T-helper 9 cell (primary cell): Measurements from ENCODE around the gene SAP30.

ENCODE experiments used
- DNase-seq: peaks from one replicate; pipeline ENCODE4 v3.0.0-alpha.2; 2020

SAP30 gene

DNA sequence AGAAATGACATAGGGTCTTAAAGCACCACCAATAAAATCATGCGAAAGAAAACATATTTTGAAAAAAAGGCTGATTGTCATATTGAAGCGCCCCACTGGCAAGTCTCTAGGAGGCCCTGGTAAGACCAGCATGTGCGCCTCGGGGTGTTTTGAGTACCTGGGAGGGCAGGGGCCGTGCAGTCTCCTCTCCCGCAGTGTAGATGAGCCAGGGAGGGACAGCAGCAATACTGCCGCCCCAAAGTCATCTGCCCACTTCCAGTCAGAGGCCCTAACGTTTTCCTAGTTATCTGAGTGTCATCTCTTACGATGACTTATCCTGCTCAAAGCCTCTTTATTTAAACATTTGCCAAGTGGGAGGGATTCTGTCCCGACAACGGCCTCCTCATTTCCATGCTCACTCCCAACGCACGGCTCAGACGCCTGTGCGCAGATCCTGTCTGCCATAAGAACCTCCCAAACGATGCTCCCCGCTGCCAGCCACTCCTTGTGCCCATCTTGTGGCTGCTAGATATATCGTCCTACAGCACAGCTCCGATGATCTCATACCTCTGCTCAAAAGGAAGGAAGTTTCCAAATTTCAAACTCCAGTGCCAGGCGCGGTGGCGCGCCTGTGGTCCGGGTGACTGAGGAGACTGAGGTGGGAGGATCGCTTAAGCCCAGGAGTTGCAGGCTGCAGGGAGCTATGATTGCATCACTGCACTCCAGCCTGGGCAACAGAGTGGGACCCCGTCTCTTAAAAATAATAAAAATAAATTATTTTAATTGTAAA, 45.3 kb downstream of the SAP30 start:
- no peak for DNase-seq

DNA sequence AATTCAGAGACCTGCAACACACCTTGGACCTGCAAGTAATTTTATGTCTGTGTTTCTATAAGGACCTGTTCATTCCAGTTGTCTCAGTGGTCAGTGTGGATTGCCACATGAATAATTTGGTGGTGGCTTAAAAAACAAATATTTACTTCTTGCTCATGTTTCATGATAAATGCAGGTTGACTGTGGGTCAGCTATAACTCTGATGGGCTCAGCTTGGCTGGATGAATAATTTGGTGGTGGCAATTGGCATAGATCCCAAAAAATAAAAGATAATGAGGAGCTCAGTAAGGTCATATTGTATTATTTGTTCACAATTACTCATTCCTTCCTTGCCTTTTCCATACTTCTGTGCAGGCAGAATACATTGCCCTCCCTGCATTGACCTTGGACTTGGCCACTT, 47.1 kb downstream of the SAP30 start:
- DNase-seq, result no peak

- DNase-seq, result no peak
Measured at GRCh38 chr4:173418639-173419038, 47.9 kb downstream of the SAP30 start.

DNA sequence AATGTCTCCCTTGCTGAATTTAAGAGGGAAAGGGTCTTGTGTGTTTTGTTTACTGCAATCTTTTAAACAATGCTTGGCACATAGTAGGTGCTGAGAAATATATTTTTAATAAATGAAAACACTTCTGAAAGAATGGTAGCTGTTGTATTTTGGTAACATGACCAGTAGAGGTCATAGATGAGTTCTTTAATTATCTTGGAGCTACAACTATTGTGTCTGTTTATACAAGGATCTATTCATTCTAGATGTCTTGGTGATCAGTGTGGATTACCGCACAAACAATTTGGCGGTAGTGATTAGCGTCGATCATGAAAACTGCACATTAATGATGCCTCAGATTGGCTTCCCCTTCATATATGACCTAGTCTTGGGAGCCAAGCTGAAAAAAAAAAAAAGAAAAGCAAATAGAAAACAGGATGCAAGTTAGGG, 49.6 kb downstream of the SAP30 start:
- no peak for DNase-seq

DNA sequence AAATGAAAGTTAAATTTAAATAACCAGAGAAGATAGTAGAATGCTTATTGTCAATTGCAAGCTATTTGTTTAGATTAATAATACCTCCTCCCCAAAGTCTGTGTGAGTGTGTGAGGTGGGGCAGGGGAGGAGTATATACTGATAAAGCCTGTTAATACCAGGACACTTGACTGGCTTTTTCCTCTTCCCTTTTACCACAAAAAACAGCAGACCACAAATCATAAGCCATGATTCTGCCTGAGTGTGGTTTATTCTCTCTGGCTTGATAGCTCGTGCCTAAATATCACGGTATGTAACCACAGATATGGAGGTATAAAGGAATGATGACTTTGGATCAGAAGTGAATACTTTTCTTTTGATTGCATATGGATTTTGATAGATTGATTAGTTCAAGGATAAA, 50.0 kb downstream of the SAP30 start:
- no peak for DNase-seq

DNA sequence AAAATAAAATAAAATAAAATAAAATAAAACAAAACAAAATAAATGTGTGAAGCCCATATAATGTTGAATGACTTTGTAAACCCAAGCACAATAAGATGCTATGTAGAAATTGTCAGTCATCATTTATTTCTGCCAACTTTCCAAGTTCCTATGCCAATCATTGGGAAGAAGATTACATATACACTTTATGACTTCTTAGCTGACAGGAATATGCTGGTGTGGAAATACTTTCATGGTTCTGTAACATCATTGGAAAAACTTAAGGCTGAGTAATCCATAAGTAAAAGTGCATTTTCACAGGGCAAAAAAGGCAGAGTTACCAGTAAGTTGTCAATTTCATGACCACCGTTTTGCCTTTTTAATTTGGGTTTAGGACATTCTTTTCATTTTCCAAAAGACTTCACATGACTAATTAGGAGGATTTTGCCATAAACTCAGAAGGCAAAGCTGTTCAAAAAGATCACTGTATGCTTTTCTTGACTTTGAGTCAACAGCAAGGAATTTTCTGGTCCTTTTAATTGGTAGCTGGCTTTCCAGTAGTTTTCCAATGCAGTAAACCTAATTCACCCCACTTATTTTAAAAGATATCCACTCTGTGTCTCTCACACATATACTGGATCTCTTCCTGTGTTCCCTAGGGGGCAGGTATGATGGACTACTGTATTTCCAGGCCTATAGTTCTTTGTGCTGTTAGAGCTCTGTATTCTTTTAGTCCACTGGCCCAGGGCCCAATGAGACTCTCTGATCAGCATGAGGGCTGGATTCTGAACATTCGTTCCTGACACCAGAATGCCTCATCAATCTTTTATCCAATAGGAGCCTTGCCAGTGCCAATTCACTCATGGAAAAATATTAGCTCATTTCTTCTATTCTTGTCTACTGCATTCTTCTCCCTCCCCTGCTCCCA, 54.4 kb downstream of the SAP30 start:
- DNase-seq, result no peak

DNA sequence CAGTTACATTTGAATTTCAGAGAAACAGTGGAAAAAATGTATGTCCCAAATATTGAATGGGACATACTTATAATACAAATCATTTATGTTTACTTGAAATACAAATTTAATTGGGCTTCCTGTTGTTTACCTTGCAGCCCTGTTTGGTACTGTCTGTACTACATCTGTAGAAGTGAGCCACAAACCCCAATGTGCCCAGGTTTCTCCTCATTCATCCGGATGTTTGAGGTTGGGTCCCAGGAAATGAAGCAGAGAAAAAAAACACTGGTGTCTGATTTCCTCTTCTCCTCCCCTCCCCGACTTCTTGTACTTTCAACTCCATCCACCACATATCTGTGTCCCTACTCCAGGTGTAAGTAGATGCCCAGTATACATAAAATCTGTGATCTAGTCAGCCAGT, 55.3 kb downstream of the SAP30 start:
- DNase-seq, result no peak
